GM12878 (cell line): ENCODE data around the gene LSM14B. TPM values are rescaled to one million over a fixed set of nuclear protein-coding genes. Genes with fewer than 3 reads are reported as not detected.

Experiments
- ATAC-seq: fragments of 200-7000 bp; cut with Tn5 transposase; 3 replicates; pipeline ENCODE4 v1.9.1; 2020; ENCODE audit warnings: mild to moderate bottlenecking, moderate library complexity
- BruUV-seq: library from RNA; stranded (reverse); fragments of 400-500 nt; replicated peaks from 2 replicates; lab custom pipeline; 2021; lab: Mats Ljungman, UMichigan
- CTCF ChIA-PET: fragments of 300-600 bp; sonication (Branson Sonifier 250); formaldehyde crosslinking; extraction: SDS; loops from one replicate; lab custom pipeline; 2021; ENCODE audit warnings: inconsistent platforms; lab: Yijun Ruan, JAX
- POLR2A ChIA-PET: fragments of 350-600 bp; formaldehyde crosslinking; extraction: SDS; loops from one replicate; lab custom pipeline; 2021; ENCODE audit warnings: inconsistent platforms; lab: Charles Lee
- RAD21 ChIA-PET: fragments of 300-600 bp; sonication (Branson Sonifier 250); formaldehyde crosslinking; loops from one replicate; lab custom pipeline; 2023; ENCODE audit warnings: antibody characterized with exemption; ENCODE audit not compliant: unreplicated experiment; lab: Charles Lee
- SMC1A ChIA-PET: fragments of 300-600 bp; sonication (Branson Sonifier 250); formaldehyde crosslinking; loops from one replicate; lab custom pipeline; 2023; ENCODE audit not compliant: unreplicated experiment, uncharacterized antibody; lab: Charles Lee
- DNase-seq: peaks from one replicate; pipeline ENCODE4 v3.0.0-alpha.2; 2011; ENCODE audit warnings: low read depth, low spot score
- FAIRE-seq: peaks from 3 replicates; lab custom pipeline; 2011; peaks lifted over from hg19 to GRCh38; lab: Jason Lieb, UNC
- H2AFZ ChIP-seq: 2 replicates; pipeline ENCODE4 v1.6.0; 2011; ENCODE audit warnings: low read depth, low read length, control low read depth; ENCODE audit not compliant: control insufficient read depth
- H3K27ac ChIP-seq: 2 replicates; pipeline ENCODE4 v1.5.1; 2011; ENCODE audit warnings: control low read depth; ENCODE audit not compliant: control insufficient read depth, insufficient read depth
- H3K27me3 ChIP-seq, 2 experiments: replicated peaks in 1 of 2; 2 replicates each; pipeline versions ENCODE4 v1.6.0 to v1.6.1; 2011; ENCODE audit warnings: low read length in 1 of 2; ENCODE audit not compliant: control insufficient read depth in 2 of 2, insufficient read depth in 2 of 2
- H3K36me3 ChIP-seq, 2 experiments: 2 replicates each; pipeline ENCODE4 v1.5.1; 2011; ENCODE audit warnings: low read length in 1 of 2; ENCODE audit not compliant: control insufficient read depth in 2 of 2, insufficient read depth in 2 of 2
- H3K4me1 ChIP-seq: 2 replicates; pipeline ENCODE4 v1.6.1; 2011; ENCODE audit warnings: mild to moderate bottlenecking, low read length, moderate library complexity, mixed read lengths; ENCODE audit not compliant: control insufficient read depth, insufficient read depth
- H3K4me2 ChIP-seq: 2 replicates; pipeline ENCODE4 v1.6.0; 2011; ENCODE audit warnings: control low read depth; ENCODE audit not compliant: control insufficient read depth, insufficient read depth
- H3K4me3 ChIP-seq: fragments of 200-600 bp; sonication (generic); 2 replicates; pipeline ENCODE4 v1.5.1; 2016
- H3K79me2 ChIP-seq: 2 replicates; pipeline ENCODE4 v1.6.0; 2011; ENCODE audit warnings: low read length; ENCODE audit not compliant: control insufficient read depth, insufficient read depth
- H3K9ac ChIP-seq: 2 replicates; pipeline ENCODE4 v1.8.0; 2011; ENCODE audit warnings: low read length, control low read depth, mixed read lengths; ENCODE audit not compliant: control insufficient read depth, insufficient read depth
- H3K9me3 ChIP-seq: replicated peaks from 3 replicates; pipeline ENCODE4 v1.5.1; 2011; ENCODE audit warnings: mild to moderate bottlenecking, low read length; ENCODE audit not compliant: control insufficient read depth, insufficient read depth
- H4K20me1 ChIP-seq: 2 replicates; pipeline ENCODE4 v1.6.0; 2011; ENCODE audit not compliant: control insufficient read depth, insufficient read depth
- ATF7 ChIP-seq: fragments of 450-650 bp; IDR thresholded peaks from 2 replicates; pipeline ENCODE4 v1.6.1; 2016; ENCODE audit warnings: low read depth, mild to moderate bottlenecking
- BACH1 ChIP-seq: fragments of 450-650 bp; IDR thresholded peaks from 2 replicates; pipeline ENCODE4 v1.6.1; 2017; ENCODE audit warnings: mild to moderate bottlenecking, borderline replicate concordance
- BHLHE40 ChIP-seq, 2 experiments: fragments of 450-650 bp in 1 of 2; IDR thresholded peaks; 2 replicates each; pipeline ENCODE4 v1.6.1; 2011 to 2017; ENCODE audit warnings: low read depth in 2 of 2, borderline replicate concordance in 1 of 2, improper control_type of control experiment in 1 of 2, low read length in 1 of 2, mild to moderate bottlenecking in 1 of 2
- CHD1 ChIP-seq: IDR thresholded peaks from 2 replicates; pipeline ENCODE4 v1.6.1; 2012; ENCODE audit warnings: low read depth, low read length, improper control_type of control experiment
- EGR1 ChIP-seq, 2 experiments: IDR thresholded peaks; 1 replicate in 1 of 2; 2 replicates in 1 of 2; pipeline ENCODE4 v1.6.1; 2011 to 2012; ENCODE audit warnings: low read depth in 2 of 2, low read length in 2 of 2, borderline replicate concordance in 1 of 2, mild to moderate bottlenecking in 1 of 2, moderate library complexity in 1 of 2
- FOS ChIP-seq: IDR thresholded peaks from 3 replicates; pipeline ENCODE4 v1.6.1; 2011; ENCODE audit warnings: borderline replicate concordance; ENCODE audit not compliant: insufficient read length; ENCODE audit errors: extremely low read depth
- HDAC6 ChIP-seq: fragments of 200-600 bp; sonication (generic); IDR thresholded peaks from one replicate; pipeline ENCODE4 v1.8.0; 2017; ENCODE audit warnings: antibody characterized with exemption; ENCODE audit not compliant: unreplicated experiment
- IKZF1 ChIP-seq: fragments of 450-650 bp; conservative IDR thresholded peaks from 2 replicates; pipeline ENCODE4 v1.6.1; 2017; ENCODE audit warnings: antibody characterized with exemption, mild to moderate bottlenecking
- KLF5 ChIP-seq: fragments of 450-650 bp; IDR thresholded peaks from 2 replicates; pipeline ENCODE4 v1.6.1; 2014; ENCODE audit warnings: mild to moderate bottlenecking; ENCODE audit not compliant: partially characterized antibody
- NFIC ChIP-seq: IDR thresholded peaks from 2 replicates; pipeline ENCODE4 v1.6.1; 2012; ENCODE audit warnings: low read depth, mild to moderate bottlenecking, inconsistent platforms, low read length, moderate library complexity
- PAX8 ChIP-seq: fragments of 450-650 bp; IDR thresholded peaks from 2 replicates; pipeline ENCODE4 v1.6.1; 2017; ENCODE audit warnings: mild to moderate bottlenecking, moderate library complexity
- TBL1XR1 ChIP-seq: IDR thresholded peaks from 2 replicates; pipeline ENCODE4 v1.6.1; 2012; ENCODE audit warnings: low read depth, low read length, improper control_type of control experiment
- USF2 ChIP-seq: IDR thresholded peaks from 2 replicates; pipeline ENCODE4 v1.6.1; 2011; ENCODE audit warnings: low read depth, low read length, improper control_type of control experiment, borderline replicate concordance
- ZBTB11 ChIP-seq: fragments of 450-650 bp; formaldehyde crosslinking; IDR thresholded peaks from 2 replicates; pipeline ENCODE4 v1.5.0; 2022; ENCODE audit warnings: mild to moderate bottlenecking, missing genetic modification characterization
- ZNF207 ChIP-seq: fragments of 450-650 bp; IDR thresholded peaks from 2 replicates; pipeline ENCODE4 v1.6.1; 2014; ENCODE audit warnings: antibody characterized with exemption, mild to moderate bottlenecking, borderline replicate concordance
- WGBS: methylation state at CpG from one replicate; pipeline ENCODE4 v1.1.6; 2016; ENCODE audit warnings: low lambda C conversion rate; ENCODE audit not compliant: insufficient replicate concordance, insufficient coverage; ENCODE audit errors: missing lambda C conversion rate; 5-methylcytosine and 5-hydroxymethylcytosine counted together
- in situ Hi-C: fragments of 300-500 bp; cut with MboI; formaldehyde crosslinking; loops from 9 replicates; pipeline ENCODE4 v1.14.3; 2018; ENCODE audit warnings: mixed read lengths
- intact Hi-C: fragments of 100-400 bp; cut with micrococcal nuclease; formaldehyde crosslinking; loops from one replicate; pipeline ENCODE4 v1.14.2; 2022; ENCODE audit not compliant: unreplicated experiment
- polyA plus RNA-seq, 11 experiments: library from polyadenylated mRNA; depleted of rRNA in 4 of 11; unstranded in 6 of 11; stranded (reverse) in 5 of 11; fragments of >200 nt; fragmentation: Nextera tagmentation in 4 of 11; fragmentation: Illumina TruSeq in 1 of 11; extraction: Ambion mirVana in 4 of 11; extraction: Trizol in 1 of 11; gene quantifications; 1 replicate in 1 of 11; 2 replicates in 10 of 11; pipeline versions ENCODE4 v1.2.1 to v1.2.3, GENCODE V29; 2011 to 2016; ENCODE audit warnings: inconsistent platforms in 2 of 11, missing spikeins in 2 of 11, low read depth in 1 of 11
- total RNA-seq, 4 experiments: library from RNA; depleted of rRNA in 3 of 4; stranded (reverse); fragments of >200 nt in 3 of 4; fragmentation: Illumina TruSeq in 1 of 4; extraction: Trizol in 1 of 4; gene quantifications; 2 replicates each; pipeline versions ENCODE4 v1.2.1 to v1.2.3, GENCODE V29; 2013 to 2021
- TF ChIP-seq, protein P1 (sequence below), 3 experiments: IDR thresholded peaks in 2 of 3; conservative IDR thresholded peaks in 1 of 3; 2 replicates each; pipeline ENCODE4 v1.5.1; 2011; ENCODE audit warnings: low read depth in 3 of 3, low read length in 3 of 3, mild to moderate bottlenecking in 3 of 3, control low read depth in 2 of 3, moderate library complexity in 2 of 3, inconsistent platforms in 1 of 3, mixed read lengths in 1 of 3; ENCODE audit not compliant: control insufficient read depth in 2 of 3, insufficient read depth in 1 of 3; ENCODE audit errors: extremely low read depth in 1 of 3
- TF ChIP-seq, protein P2 (sequence below): fragments of 150-350 bp; IDR thresholded peaks from 2 replicates; pipeline ENCODE4 v1.6.1; 2014; ENCODE audit warnings: mild to moderate bottlenecking, low read depth, low read length

Gene LSM14B
- total and polyA plus RNA-seq, 10 of the 15 experiments (the other 5 are each of a cell fraction or from before 2014, with no cell fraction given), result 0.56 to 34.3 (median 15.6) TPM

DNA sequence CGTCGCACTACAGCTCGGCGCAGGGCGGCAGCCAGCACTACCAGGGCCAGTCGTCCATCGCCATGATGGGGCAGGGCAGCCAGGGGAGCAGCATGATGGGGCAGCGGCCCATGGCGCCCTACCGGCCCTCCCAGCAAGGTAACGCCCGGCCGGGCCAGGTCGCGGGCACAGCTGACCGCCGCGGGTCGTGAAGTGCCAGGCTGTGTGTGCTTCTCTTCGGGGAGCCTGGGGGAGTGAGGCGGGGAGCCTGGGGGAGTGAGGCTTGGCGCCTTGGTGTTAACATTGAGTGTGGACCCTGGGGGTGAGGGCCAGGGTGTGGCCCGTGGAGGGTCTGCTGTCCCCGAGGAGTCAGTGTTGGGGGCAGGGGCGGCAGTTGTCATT, 41.2 kb downstream of the LSM14B start:
- no peak overlapping the region for H3K4me2 ChIP-seq
- no peak overlapping the region for H2AFZ ChIP-seq
- ChIA-PET SMC1A (interaction anchor here (0.6 kb wide), 1 partner anchor 26 kb away, joined by 3 read pairs; no protein-coding TSS in a partner anchor), CTCF (no interaction called here), POLR2A (no interaction called here), RAD21 (no interaction called here)
- WGBS, result over 99% methylated on average over 12 of the region's 25 CpGs
- no peak overlapping the region for H3K9ac ChIP-seq
- no peaks in the 10 kb centered on the region for H3K27me3 ChIP-seq
- H4K20me1 ChIP-seq, result no peaks in the 10 kb centered on the region
- FAIRE-seq, result no peak
- no peak for ATAC-seq
- peaks cover 12 to 46% of the 10 kb centered on the region in 2 experiments; a peak in 3 of 4 replicates for H3K36me3 ChIP-seq
- H3K79me2 ChIP-seq, result no peaks in the 10 kb centered on the region
- in situ Hi-C loops (no loop called here), intact Hi-C loops (no loop called here)
- no peak overlapping the region for H3K4me3 ChIP-seq
- DNase-seq, result no peak
- H3K27ac ChIP-seq, result no peak overlapping the region
- no peaks in the 10 kb centered on the region for H3K9me3 ChIP-seq
- peaks cover 9% of the 10 kb centered on the region for H3K4me1 ChIP-seq
- BruUV-seq, result no TSS peak
- no peak for TF ChIP-seq ZBTB11 (CRISPR knock-in tag)
- no peak for TF ChIP-seq IKZF1
- TF ChIP-seq ATF7, result no peak
- no peak for TF ChIP-seq ZNF207
- TF ChIP-seq PAX8, result no peak
- no peak for TF ChIP-seq TBL1XR1
- TF ChIP-seq KLF5, result no peak
- TF ChIP-seq FOS, result no peak
- TF ChIP-seq NFIC, result no peak
- TF ChIP-seq BHLHE40 (IDR thresholded peaks at IDR 0.05; ENCODE audit: borderline replicate concordance in 1 of 2, low read depth in 2 of 2, low read length in 1 of 2), result no peak
- no peak for TF ChIP-seq HDAC6
- TF ChIP-seq CHD1, result no peak
- TF ChIP-seq USF2, result no peak
- TF ChIP-seq BACH1, result no peak
- no peak for TF ChIP-seq EGR1 (IDR thresholded peaks at IDR 0.05; ENCODE audit: borderline replicate concordance in 1 of 2, low read depth in 2 of 2, low read length in 2 of 2)
- TF ChIP-seq, protein P1, sequence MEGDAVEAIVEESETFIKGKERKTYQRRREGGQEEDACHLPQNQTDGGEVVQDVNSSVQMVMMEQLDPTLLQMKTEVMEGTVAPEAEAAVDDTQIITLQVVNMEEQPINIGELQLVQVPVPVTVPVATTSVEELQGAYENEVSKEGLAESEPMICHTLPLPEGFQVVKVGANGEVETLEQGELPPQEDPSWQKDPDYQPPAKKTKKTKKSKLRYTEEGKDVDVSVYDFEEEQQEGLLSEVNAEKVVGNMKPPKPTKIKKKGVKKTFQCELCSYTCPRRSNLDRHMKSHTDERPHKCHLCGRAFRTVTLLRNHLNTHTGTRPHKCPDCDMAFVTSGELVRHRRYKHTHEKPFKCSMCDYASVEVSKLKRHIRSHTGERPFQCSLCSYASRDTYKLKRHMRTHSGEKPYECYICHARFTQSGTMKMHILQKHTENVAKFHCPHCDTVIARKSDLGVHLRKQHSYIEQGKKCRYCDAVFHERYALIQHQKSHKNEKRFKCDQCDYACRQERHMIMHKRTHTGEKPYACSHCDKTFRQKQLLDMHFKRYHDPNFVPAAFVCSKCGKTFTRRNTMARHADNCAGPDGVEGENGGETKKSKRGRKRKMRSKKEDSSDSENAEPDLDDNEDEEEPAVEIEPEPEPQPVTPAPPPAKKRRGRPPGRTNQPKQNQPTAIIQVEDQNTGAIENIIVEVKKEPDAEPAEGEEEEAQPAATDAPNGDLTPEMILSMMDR (IDR thresholded peaks at IDR 0.05 in 2 of 3, conservative IDR thresholded peaks at IDR 0.05 in 1 of 3; ENCODE audit: control insufficient read depth in 2 of 3, extremely low read depth in 1 of 3, insufficient read depth in 1 of 3, low read depth in 3 of 3, low read length in 3 of 3), result no peak
- TF ChIP-seq, protein P2, sequence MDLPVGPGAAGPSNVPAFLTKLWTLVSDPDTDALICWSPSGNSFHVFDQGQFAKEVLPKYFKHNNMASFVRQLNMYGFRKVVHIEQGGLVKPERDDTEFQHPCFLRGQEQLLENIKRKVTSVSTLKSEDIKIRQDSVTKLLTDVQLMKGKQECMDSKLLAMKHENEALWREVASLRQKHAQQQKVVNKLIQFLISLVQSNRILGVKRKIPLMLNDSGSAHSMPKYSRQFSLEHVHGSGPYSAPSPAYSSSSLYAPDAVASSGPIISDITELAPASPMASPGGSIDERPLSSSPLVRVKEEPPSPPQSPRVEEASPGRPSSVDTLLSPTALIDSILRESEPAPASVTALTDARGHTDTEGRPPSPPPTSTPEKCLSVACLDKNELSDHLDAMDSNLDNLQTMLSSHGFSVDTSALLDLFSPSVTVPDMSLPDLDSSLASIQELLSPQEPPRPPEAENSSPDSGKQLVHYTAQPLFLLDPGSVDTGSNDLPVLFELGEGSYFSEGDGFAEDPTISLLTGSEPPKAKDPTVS, result no peak
